ENCODE data around the gene ARHGEF38. TPM values are rescaled to one million over a fixed set of nuclear protein-coding genes. Genes with fewer than 3 reads are reported as not detected.

The ARHGEF38 gene
- total RNA-seq, 4 donors from 2014 or later: not detected

DNA sequence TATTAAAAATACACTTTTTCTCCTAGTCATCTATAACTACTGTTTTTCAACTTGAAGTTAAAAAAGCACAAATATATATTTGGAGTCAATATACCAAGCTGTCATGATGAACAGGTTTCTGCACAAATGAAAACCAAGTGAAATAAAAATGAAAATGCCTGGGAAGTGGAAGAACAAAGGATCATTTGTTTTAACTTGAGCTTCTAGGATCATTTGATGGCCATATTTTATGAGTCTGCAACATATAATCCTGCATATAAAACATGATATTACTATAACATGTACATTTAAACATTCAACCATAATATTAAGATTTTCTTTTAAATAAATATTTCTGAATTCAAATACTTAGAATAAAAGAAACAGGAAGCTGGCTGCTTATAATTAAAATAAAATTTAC is 8.5 kb upstream of the ARHGEF38 start:
- Histone ChIP-seq H3K4me3 (no peak overlapping the region), H3K27me3 (no peaks in the 10 kb centered on the region), H3K27ac (no peak overlapping the region), H3K36me3 (no peaks in the 10 kb centered on the region), H3K4me1 (no peaks in the 10 kb centered on the region), H3K9me3 (no peaks in the 10 kb centered on the region)
- no peak for DNase-seq
- intact Hi-C loops (cut with DNase I; ENCODE audit: low total_unique reads): no loop called here
- in situ Hi-C loops (cut with MboI; ENCODE audit: low sequenced_read_pairs in 4 of 4): no loop called here
- TF ChIP-seq CTCF (IDR thresholded peaks at IDR 0.05 in 4 of 5, conservative IDR thresholded peaks at IDR 0.05 in 1 of 5) (no peak), POLR2A (IDR thresholded peaks at IDR 0.05) (no peak)
- ATAC-seq: no peak

DNA sequence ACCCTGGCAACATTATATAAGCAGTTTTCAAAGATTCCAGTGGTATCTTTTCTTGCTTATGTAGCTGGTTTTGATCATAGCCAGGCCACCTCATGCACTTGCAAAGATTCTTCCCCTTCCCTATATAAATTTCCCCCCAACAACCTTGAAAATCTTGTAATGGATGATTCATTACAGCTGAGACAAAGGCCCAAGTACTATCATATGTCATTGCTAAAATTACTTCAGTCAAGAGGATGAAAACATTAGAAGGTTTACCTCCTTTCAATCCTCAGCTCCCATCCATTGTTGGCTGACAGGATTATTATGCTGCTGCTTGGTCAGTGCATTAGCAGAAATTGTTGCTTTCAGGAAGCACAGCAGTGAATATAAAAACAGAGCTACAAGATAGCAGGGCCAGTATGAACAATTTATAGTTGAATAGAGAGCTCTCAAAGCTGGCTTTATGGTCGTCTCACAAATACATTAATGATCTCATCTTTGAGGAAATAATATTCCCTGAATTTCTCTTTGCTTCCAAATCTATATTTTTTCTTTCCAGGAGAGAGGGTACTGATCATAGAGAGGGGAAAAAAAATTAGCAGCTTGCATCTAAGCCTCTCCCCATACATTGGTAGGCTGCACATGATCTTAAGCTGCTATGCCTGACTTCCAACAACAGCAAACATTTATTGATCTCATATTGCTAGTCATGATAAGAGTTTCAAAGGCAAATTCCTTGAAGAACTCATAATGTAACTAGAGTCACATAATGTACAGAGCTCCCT is 7.7 kb upstream of the ARHGEF38 start:
- no peak overlapping the region for H3K27ac ChIP-seq
- ATAC-seq (no peak), DNase-seq (no peak)
- H3K27me3 ChIP-seq: no peaks in the 10 kb centered on the region
- H3K4me3 ChIP-seq: no peak overlapping the region
- in situ Hi-C loops (cut with MboI; ENCODE audit: low sequenced_read_pairs in 4 of 4) (no loop called here), intact Hi-C loops (cut with DNase I; ENCODE audit: low total_unique reads) (no loop called here)
- H3K4me1 ChIP-seq: no peaks in the 10 kb centered on the region
- no peaks in the 10 kb centered on the region for H3K9me3 ChIP-seq
- no peaks in the 10 kb centered on the region for H3K36me3 ChIP-seq
- TF ChIP-seq CTCF (IDR thresholded peaks at IDR 0.05 in 4 of 5, conservative IDR thresholded peaks at IDR 0.05 in 1 of 5): no peak
- TF ChIP-seq POLR2A (IDR thresholded peaks at IDR 0.05): no peak

- Histone ChIP-seq H3K27me3 (no peaks in the 10 kb centered on the region), H3K36me3 (no peaks in the 10 kb centered on the region), H3K9me3 (no peaks in the 10 kb centered on the region), H3K4me3 (no peak overlapping the region), H3K4me1 (no peaks in the 10 kb centered on the region), H3K27ac (no peak overlapping the region)
- TF ChIP-seq POLR2A (IDR thresholded peaks at IDR 0.05) (no peak), CTCF (IDR thresholded peaks at IDR 0.05 in 4 of 5, conservative IDR thresholded peaks at IDR 0.05 in 1 of 5) (no peak)
- no peak for ATAC-seq
- in situ Hi-C loops (cut with MboI; ENCODE audit: low sequenced_read_pairs in 4 of 4) (no loop called here), intact Hi-C loops (cut with DNase I; ENCODE audit: low total_unique reads) (no loop called here)
- DNase-seq: no peak
Measured at GRCh38 chr4:105546086-105546485, 6.3 kb upstream of the ARHGEF38 start.

GRCh38 chr4:105547769-105548168 is 4.7 kb upstream of the ARHGEF38 start:
- Histone ChIP-seq H3K27me3 (no peaks in the 10 kb centered on the region), H3K9me3 (no peaks in the 10 kb centered on the region), H3K36me3 (no peaks in the 10 kb centered on the region), H3K4me3 (no peak overlapping the region), H3K4me1 (no peaks in the 10 kb centered on the region), H3K27ac (no peak overlapping the region)
- no peak for DNase-seq
- no peak for ATAC-seq
- TF ChIP-seq CTCF (IDR thresholded peaks at IDR 0.05 in 4 of 5, conservative IDR thresholded peaks at IDR 0.05 in 1 of 5) (no peak), POLR2A (IDR thresholded peaks at IDR 0.05) (no peak)
- in situ Hi-C loops (cut with MboI; ENCODE audit: low sequenced_read_pairs in 4 of 4): no loop called here
- intact Hi-C loops (cut with DNase I; ENCODE audit: low total_unique reads): no loop called here

DNA sequence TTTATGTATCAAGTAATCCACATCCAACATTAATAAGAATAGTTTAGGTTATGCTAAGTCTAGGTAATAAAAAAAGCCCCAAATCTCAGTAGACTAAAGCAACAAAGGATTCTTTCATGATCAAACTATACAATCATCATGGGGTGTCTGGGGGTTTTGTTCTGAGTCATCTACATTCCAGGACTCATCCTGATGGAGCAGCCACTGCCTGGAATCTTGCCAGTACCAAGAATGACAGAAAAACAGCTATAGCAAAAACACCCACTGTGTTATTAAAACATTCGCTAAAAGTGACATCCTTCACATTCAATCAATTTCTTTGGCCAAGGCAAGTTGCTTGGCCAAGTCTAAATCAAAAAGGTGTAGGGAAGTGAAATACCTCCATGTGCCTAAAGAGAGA is 3.9 kb upstream of the ARHGEF38 start:
- TF ChIP-seq CTCF (IDR thresholded peaks at IDR 0.05 in 4 of 5, conservative IDR thresholded peaks at IDR 0.05 in 1 of 5) (no peak), POLR2A (IDR thresholded peaks at IDR 0.05) (no peak)
- intact Hi-C loops (cut with DNase I; ENCODE audit: low total_unique reads): no loop called here
- H3K9me3 ChIP-seq: no peaks in the 10 kb centered on the region
- in situ Hi-C loops (cut with MboI; ENCODE audit: low sequenced_read_pairs in 4 of 4): no loop called here
- no peak for DNase-seq
- no peaks in the 10 kb centered on the region for H3K27me3 ChIP-seq
- no peak for ATAC-seq
- H3K4me3 ChIP-seq: no peak overlapping the region
- H3K27ac ChIP-seq: no peak overlapping the region
- no peaks in the 10 kb centered on the region for H3K4me1 ChIP-seq
- no peaks in the 10 kb centered on the region for H3K36me3 ChIP-seq

All from gastrocnemius medialis (tissue), 4 donors.